Panc1 (cell line): ENCODE measurements around the gene PROX2.

ENCODE experiments used
- CTCF ChIP-seq: fragments of 450-650 bp; IDR thresholded peaks from 2 replicates; pipeline ENCODE4 v1.5.1; 2017; ENCODE audit warnings: mild to moderate bottlenecking
- POLR2AphosphoS5 ChIP-seq: IDR thresholded peaks from 2 replicates; pipeline ENCODE4 v1.6.1; 2012; ENCODE audit warnings: mild to moderate bottlenecking, low read depth, low read length, moderate library complexity
- SIN3A ChIP-seq: IDR thresholded peaks from 2 replicates; pipeline ENCODE4 v1.6.1; 2012; ENCODE audit warnings: low read depth, mild to moderate bottlenecking, low read length, moderate library complexity, borderline replicate concordance; ENCODE audit not compliant: insufficient read depth
- TF ChIP-seq, protein P1 (sequence below), 2 experiments: IDR thresholded peaks; 2 replicates each; pipeline ENCODE4 v1.6.1; 2011 to 2012; ENCODE audit warnings: low read depth in 2 of 2, control low read depth in 1 of 2, low read length in 1 of 2, mild to moderate bottlenecking in 1 of 2, moderate library complexity in 1 of 2; ENCODE audit not compliant: insufficient read depth in 1 of 2

GRCh38 chr14:74890262-74890661, 14.3 kb upstream of the PROX2 start:
- no peak for TF ChIP-seq CTCF
- TF ChIP-seq POLR2AphosphoS5, result no peak
- TF ChIP-seq, protein P1, sequence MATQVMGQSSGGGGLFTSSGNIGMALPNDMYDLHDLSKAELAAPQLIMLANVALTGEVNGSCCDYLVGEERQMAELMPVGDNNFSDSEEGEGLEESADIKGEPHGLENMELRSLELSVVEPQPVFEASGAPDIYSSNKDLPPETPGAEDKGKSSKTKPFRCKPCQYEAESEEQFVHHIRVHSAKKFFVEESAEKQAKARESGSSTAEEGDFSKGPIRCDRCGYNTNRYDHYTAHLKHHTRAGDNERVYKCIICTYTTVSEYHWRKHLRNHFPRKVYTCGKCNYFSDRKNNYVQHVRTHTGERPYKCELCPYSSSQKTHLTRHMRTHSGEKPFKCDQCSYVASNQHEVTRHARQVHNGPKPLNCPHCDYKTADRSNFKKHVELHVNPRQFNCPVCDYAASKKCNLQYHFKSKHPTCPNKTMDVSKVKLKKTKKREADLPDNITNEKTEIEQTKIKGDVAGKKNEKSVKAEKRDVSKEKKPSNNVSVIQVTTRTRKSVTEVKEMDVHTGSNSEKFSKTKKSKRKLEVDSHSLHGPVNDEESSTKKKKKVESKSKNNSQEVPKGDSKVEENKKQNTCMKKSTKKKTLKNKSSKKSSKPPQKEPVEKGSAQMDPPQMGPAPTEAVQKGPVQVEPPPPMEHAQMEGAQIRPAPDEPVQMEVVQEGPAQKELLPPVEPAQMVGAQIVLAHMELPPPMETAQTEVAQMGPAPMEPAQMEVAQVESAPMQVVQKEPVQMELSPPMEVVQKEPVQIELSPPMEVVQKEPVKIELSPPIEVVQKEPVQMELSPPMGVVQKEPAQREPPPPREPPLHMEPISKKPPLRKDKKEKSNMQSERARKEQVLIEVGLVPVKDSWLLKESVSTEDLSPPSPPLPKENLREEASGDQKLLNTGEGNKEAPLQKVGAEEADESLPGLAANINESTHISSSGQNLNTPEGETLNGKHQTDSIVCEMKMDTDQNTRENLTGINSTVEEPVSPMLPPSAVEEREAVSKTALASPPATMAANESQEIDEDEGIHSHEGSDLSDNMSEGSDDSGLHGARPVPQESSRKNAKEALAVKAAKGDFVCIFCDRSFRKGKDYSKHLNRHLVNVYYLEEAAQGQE (IDR thresholded peaks at IDR 0.05; ENCODE audit: insufficient read depth in 1 of 2, low read depth in 2 of 2, low read length in 1 of 2), result no peak
- TF ChIP-seq SIN3A, result no peak
